IMR-90 (cell line): Measurements from ENCODE around the gene PPP1R12B. TPM values are rescaled to one million over a fixed set of nuclear protein-coding genes. Genes with fewer than 3 reads are reported as not detected.
"Not testable (repeated sequence)": the region's sequence is repeated elsewhere in the genome, so short reads cannot be mapped to it uniquely, and the experiment has no call there.

ENCODE experiments used
- ATAC-seq: fragments of 200-7000 bp; cut with Tn5 transposase; 2 replicates; pipeline ENCODE4 v1.9.1; 2020; ENCODE audit warnings: low read depth, mild to moderate bottlenecking, moderate library complexity
- BruUV-seq: library from RNA; stranded (reverse); fragments of 400-500 nt; replicated peaks from 2 replicates; lab custom pipeline; 2021; lab: Mats Ljungman, UMichigan
- CTCF ChIA-PET: fragments of 300-600 bp; formaldehyde crosslinking; extraction: SDS; loops from one replicate; lab custom pipeline; 2021; ENCODE audit warnings: antibody characterized with exemption; lab: Yijun Ruan, JAX
- POLR2A ChIA-PET: fragments of 300-600 bp; sonication (Branson Sonifier 250); formaldehyde crosslinking; loops from one replicate; lab custom pipeline; 2022; ENCODE audit warnings: antibody characterized with exemption; ENCODE audit not compliant: unreplicated experiment; lab: Charles Lee
- DNase-seq: peaks from one replicate; pipeline ENCODE4 v3.0.0; 2013
- H2AFZ ChIP-seq: replicated peaks from 2 replicates; pipeline ENCODE3; 2013; ENCODE audit warnings: low read length, mild to moderate bottlenecking; ENCODE audit not compliant: poor library complexity
- H2AK5ac ChIP-seq: 2 replicates; pipeline ENCODE4 v1.6.1; 2013; ENCODE audit warnings: low read depth, low read length, inconsistent platforms
- H2AK9ac ChIP-seq: replicated peaks from 2 replicates; pipeline ENCODE3; 2013; ENCODE audit warnings: mild to moderate bottlenecking, low read depth, low read length, moderate library complexity; ENCODE audit not compliant: poor library complexity
- H2BK120ac ChIP-seq: 2 replicates; pipeline ENCODE4 v1.6.1; 2013; ENCODE audit warnings: low read depth, low read length, inconsistent platforms
- H2BK15ac ChIP-seq: 3 replicates; pipeline ENCODE4 v1.6.1; 2013; ENCODE audit warnings: low read depth, low read length, inconsistent platforms
- H2BK20ac ChIP-seq: 2 replicates; pipeline ENCODE4 v1.6.1; 2013; ENCODE audit warnings: low read depth, mild to moderate bottlenecking, inconsistent platforms, low read length, moderate library complexity
- H2BK5ac ChIP-seq: 2 replicates; pipeline ENCODE4 v1.6.1; 2013; ENCODE audit warnings: mild to moderate bottlenecking, low read depth, low read length, inconsistent platforms; ENCODE audit not compliant: poor library complexity, severe bottlenecking
- H3K14ac ChIP-seq: replicated peaks from 2 replicates; pipeline ENCODE4 v1.6.1; 2013; ENCODE audit warnings: low read depth, low read length, inconsistent platforms
- H3K18ac ChIP-seq: 2 replicates; pipeline ENCODE4 v1.6.1; 2013; ENCODE audit warnings: low read depth, low read length, control low read depth
- H3K23ac ChIP-seq: 2 replicates; pipeline ENCODE4 v1.6.1; 2013; ENCODE audit warnings: low read depth, low read length, inconsistent platforms
- H3K27ac ChIP-seq: 2 replicates; pipeline ENCODE4 v1.5.1; 2013; ENCODE audit warnings: mild to moderate bottlenecking, control low read depth, low read length; ENCODE audit not compliant: insufficient read depth
- H3K27me3 ChIP-seq: 2 replicates; pipeline ENCODE4 v1.6.1; 2013; ENCODE audit warnings: low read length; ENCODE audit not compliant: control insufficient read depth, insufficient read depth
- H3K36me3 ChIP-seq: 2 replicates; pipeline ENCODE4 v1.6.1; 2013; ENCODE audit warnings: low read length, mixed read lengths; ENCODE audit not compliant: control insufficient read depth, insufficient read depth
- H3K4ac ChIP-seq: 2 replicates; pipeline ENCODE4 v1.6.1; 2013; ENCODE audit warnings: low read depth, low read length, inconsistent platforms
- H3K4me1 ChIP-seq: 2 replicates; pipeline ENCODE4 v1.6.1; 2013; ENCODE audit warnings: low read length, mixed read lengths; ENCODE audit not compliant: control insufficient read depth, insufficient read depth
- H3K4me2 ChIP-seq: 2 replicates; pipeline ENCODE4 v1.6.1; 2013; ENCODE audit warnings: low read depth, mild to moderate bottlenecking, control low read depth, low read length, moderate library complexity
- H3K4me3 ChIP-seq: 2 replicates; pipeline ENCODE4 v1.5.1; 2013; ENCODE audit warnings: low read depth, mild to moderate bottlenecking, control low read depth, low read length, moderate library complexity; ENCODE audit not compliant: insufficient read depth
- H3K56ac ChIP-seq: 2 replicates; pipeline ENCODE4 v1.6.1; 2013; ENCODE audit warnings: low read length, inconsistent platforms; ENCODE audit not compliant: insufficient read depth; ENCODE audit errors: extremely low read depth
- H3K79me1 ChIP-seq, 2 experiments: 2 replicates each; pipeline ENCODE4 v1.6.1; 2013; ENCODE audit warnings: low read length in 2 of 2, inconsistent platforms in 1 of 2, low read depth in 1 of 2
- H3K9ac ChIP-seq: 2 replicates; pipeline ENCODE4 v1.6.1; 2013; ENCODE audit warnings: low read depth, low read length, control low read depth
- H3K9me1 ChIP-seq: 2 replicates; pipeline ENCODE4 v1.6.1; 2013; ENCODE audit warnings: low read length, inconsistent platforms; ENCODE audit not compliant: insufficient read depth
- H3K9me3 ChIP-seq: 2 replicates; pipeline ENCODE4 v1.6.1; 2013; ENCODE audit warnings: low read length; ENCODE audit not compliant: control insufficient read depth, insufficient read depth
- H4K20me1 ChIP-seq: 2 replicates; pipeline ENCODE4 v1.6.1; 2013; ENCODE audit warnings: low read length, inconsistent platforms; ENCODE audit not compliant: insufficient read depth
- H4K5ac ChIP-seq: 2 replicates; pipeline ENCODE4 v1.6.1; 2013; ENCODE audit warnings: mild to moderate bottlenecking, low read depth, low read length, control low read depth
- H4K8ac ChIP-seq, 2 experiments: 2 replicates each; pipeline ENCODE4 v1.6.1; 2013; ENCODE audit warnings: low read depth in 2 of 2, low read length in 2 of 2, control low read depth in 1 of 2, inconsistent platforms in 1 of 2
- H4K91ac ChIP-seq: 2 replicates; pipeline ENCODE4 v1.6.1; 2013; ENCODE audit warnings: low read depth, low read length, inconsistent platforms; ENCODE audit not compliant: insufficient read depth
- WGBS, 2 experiments: methylation state at CpG; one replicate each; pipeline versions ENCODE4 v1.1.5 to v1.1.7; 2013; ENCODE audit warnings: missing lambda C conversion rate in 2 of 2; ENCODE audit not compliant: insufficient read length in 1 of 2; ENCODE audit errors: extremely low coverage in 2 of 2; 5-methylcytosine and 5-hydroxymethylcytosine counted together
- dilution Hi-C: fragments of 300-500 bp; cut with HindIII; formaldehyde crosslinking; loops from one replicate; pipeline ENCODE4 v1.14.3; 2018; ENCODE audit warnings: low sequenced_read_pairs; ENCODE audit not compliant: unreplicated experiment
- in situ Hi-C: fragments of 300-500 bp; cut with MboI; formaldehyde crosslinking; loops from 3 replicates; pipeline ENCODE4 v1.14.3; 2019; ENCODE audit warnings: low sequenced_read_pairs, inconsistent platforms, mixed read lengths
- intact Hi-C: fragments of 100-400 bp; cut with micrococcal nuclease; formaldehyde crosslinking; loops from 2 replicates; pipeline ENCODE4 v1.10.0; 2022
- polyA plus RNA-seq, 3 experiments: library from polyadenylated mRNA; depleted of rRNA; stranded (reverse); fragments of >200 nt; gene quantifications; 2 replicates each; pipeline ENCODE4 v1.2.3, GENCODE V29; 2012; ENCODE audit warnings: low replicate concordance in 1 of 3
- total RNA-seq: library from RNA; depleted of rRNA; stranded (reverse); fragments of >200 nt; gene quantifications from 2 replicates; pipeline ENCODE4 v1.2.3, GENCODE V29; 2012

Gene PPP1R12B
- total and polyA plus RNA-seq, 2 of the 4 experiments (the other 2 are of a cell fraction): 8.5 to 12.0 TPM

- H3K9me1 ChIP-seq, H3K36me3 ChIP-seq, ATAC-seq, H2BK120ac ChIP-seq, H2BK15ac ChIP-seq, H3K4me1 ChIP-seq, H2AK5ac ChIP-seq, H4K91ac ChIP-seq, H3K9ac ChIP-seq, H3K4me2 ChIP-seq, H3K56ac ChIP-seq, H2AK9ac ChIP-seq, H3K4me3 ChIP-seq, CTCF ChIA-PET, H4K20me1 ChIP-seq, H3K23ac ChIP-seq, H3K27ac ChIP-seq, H2BK5ac ChIP-seq, H3K79me1 ChIP-seq, in situ Hi-C loops, H2BK20ac ChIP-seq, H3K4ac ChIP-seq, H3K18ac ChIP-seq, H3K14ac ChIP-seq, intact Hi-C loops, H3K27me3 ChIP-seq, POLR2A ChIA-PET, DNase-seq, dilution Hi-C loops, H2AFZ ChIP-seq, H4K8ac ChIP-seq, H4K5ac ChIP-seq, BruUV-seq, H3K9me3 ChIP-seq: not testable (repeated sequence)
- WGBS, 2 experiments: no CpG with 5 or more reads among the region's 2 CpGs
Measured at GRCh38 chr1:202403381-202403780, 54.9 kb downstream of the PPP1R12B start.
